Immature natural killer cell (primary cell): ENCODE results near the gene NECAB2. TPM values are rescaled to one million over a fixed set of nuclear protein-coding genes. Genes with fewer than 3 reads are reported as not detected.

Experiments used
- DNase-seq, 3 donors: peaks; one replicate each; pipeline ENCODE4 v3.0.0; 2022; ENCODE audit warnings: mixed read lengths in 1 of 3
- H3K27ac Mint-ChIP-seq, 6 donors: one replicate each; pipeline ENCODE4 v1.8.0; 2020; ENCODE audit warnings: mixed read lengths in 6 of 6, mild to moderate bottlenecking in 5 of 6, inconsistent platforms in 4 of 6, moderate library complexity in 3 of 6
- H3K27me3 Mint-ChIP-seq, 3 donors: one replicate each; pipeline ENCODE4 v1.8.0; 2020 to 2021; ENCODE audit warnings: low read depth in 3 of 3, mild to moderate bottlenecking in 3 of 3, mixed read lengths in 3 of 3, moderate library complexity in 3 of 3, inconsistent platforms in 1 of 3
- H3K36me3 Mint-ChIP-seq, 3 donors: one replicate each; pipeline ENCODE4 v1.8.0; 2020; ENCODE audit warnings: mixed read lengths in 3 of 3, inconsistent platforms in 2 of 3, mild to moderate bottlenecking in 2 of 3
- H3K4me1 Mint-ChIP-seq, 2 donors: one replicate each; pipeline ENCODE4 v1.8.0; 2020; ENCODE audit warnings: inconsistent platforms in 2 of 2, mild to moderate bottlenecking in 2 of 2, mixed read lengths in 2 of 2, moderate library complexity in 1 of 2
- H3K4me3 Mint-ChIP-seq, 5 donors: one replicate each; pipeline ENCODE4 v1.8.0; 2020; ENCODE audit warnings: mild to moderate bottlenecking in 5 of 5, mixed read lengths in 5 of 5, inconsistent platforms in 3 of 5, moderate library complexity in 3 of 5
- H3K9me3 Mint-ChIP-seq, 6 donors: one replicate each; pipeline ENCODE4 v1.8.0; 2020; ENCODE audit warnings: mild to moderate bottlenecking in 6 of 6, mixed read lengths in 6 of 6, inconsistent platforms in 4 of 6, moderate library complexity in 3 of 6
- polyA plus RNA-seq, 3 donors: library from polyadenylated mRNA; unstranded; fragments of 300-500 nt; fragmentation: Illumina TruSeq; gene quantifications; one replicate each; pipeline ENCODE4 v1.2.3, GENCODE V29; 2021

Gene NECAB2
- polyA plus RNA-seq, 3 donors from 2014 or later, result not detected

DNA sequence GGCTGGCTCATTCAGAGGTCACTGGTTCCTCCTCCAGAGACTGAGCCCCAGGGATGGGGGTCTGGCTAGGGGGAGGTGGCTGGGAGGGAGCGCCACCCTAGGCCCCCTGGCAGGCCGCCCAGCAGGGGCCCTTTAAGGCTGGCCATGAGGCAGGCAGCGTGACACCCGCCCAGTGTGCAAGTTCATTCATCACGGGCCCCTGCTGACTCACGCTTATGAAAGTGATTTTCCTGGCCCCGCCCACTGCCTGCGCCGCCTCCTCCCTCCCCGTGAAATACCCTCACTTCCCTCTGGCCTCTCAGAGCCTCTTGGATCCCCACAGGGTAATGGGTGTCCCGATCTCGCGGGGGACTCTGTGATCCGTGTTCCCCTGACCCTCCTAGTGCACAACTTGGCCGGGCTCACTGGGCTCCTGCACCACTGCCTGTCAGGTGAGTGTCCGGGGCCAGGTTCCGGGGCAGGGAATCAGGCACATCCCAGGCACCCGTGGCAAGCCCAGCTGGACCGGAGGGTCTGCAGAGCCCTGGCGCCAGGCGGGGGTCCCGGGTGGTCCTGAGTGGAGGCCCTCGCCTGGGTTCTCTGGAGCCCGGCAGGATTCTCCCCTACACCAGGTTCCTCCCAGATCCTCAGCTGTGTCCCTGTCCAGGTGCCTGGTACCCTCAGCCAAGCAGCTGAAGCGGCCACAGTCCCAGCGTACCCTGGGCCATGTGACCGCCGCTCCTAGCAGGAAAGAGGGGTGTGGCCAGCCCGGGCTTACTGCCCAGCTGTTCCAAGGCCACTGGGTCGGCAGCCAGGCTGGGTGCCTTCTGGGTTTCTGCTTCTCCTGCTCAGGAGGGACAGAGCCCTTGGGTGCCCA lies 14.9 kb upstream of the NECAB2 start, which contains the start of gene OSGIN1:
OSGIN1 (plus strand) TSS at position 301 of the 856 bp plus-strand sequence. CDS start 4,432 bp downstream, outside the sequence.
- no peaks in the 10 kb centered on the region for H3K9me3 Mint-ChIP-seq
- peaks cover 0 to 6% (median 3%) of the 10 kb centered on the region in 3 donors for H3K27me3 Mint-ChIP-seq
- H3K27ac Mint-ChIP-seq, result no peak within 1 kb of the TSS
- H3K36me3 Mint-ChIP-seq, result no peaks in the 10 kb centered on the region
- H3K4me3 Mint-ChIP-seq, result peak within 1 kb of the TSS in 3 of 5 donors; percentile 71 to 72 (median 71)
- peaks cover 0 to 4% of the 10 kb centered on the region in 2 donors for H3K4me1 Mint-ChIP-seq
- DNase-seq, result peak; percentile 8 to 30 (median 18)

DNA sequence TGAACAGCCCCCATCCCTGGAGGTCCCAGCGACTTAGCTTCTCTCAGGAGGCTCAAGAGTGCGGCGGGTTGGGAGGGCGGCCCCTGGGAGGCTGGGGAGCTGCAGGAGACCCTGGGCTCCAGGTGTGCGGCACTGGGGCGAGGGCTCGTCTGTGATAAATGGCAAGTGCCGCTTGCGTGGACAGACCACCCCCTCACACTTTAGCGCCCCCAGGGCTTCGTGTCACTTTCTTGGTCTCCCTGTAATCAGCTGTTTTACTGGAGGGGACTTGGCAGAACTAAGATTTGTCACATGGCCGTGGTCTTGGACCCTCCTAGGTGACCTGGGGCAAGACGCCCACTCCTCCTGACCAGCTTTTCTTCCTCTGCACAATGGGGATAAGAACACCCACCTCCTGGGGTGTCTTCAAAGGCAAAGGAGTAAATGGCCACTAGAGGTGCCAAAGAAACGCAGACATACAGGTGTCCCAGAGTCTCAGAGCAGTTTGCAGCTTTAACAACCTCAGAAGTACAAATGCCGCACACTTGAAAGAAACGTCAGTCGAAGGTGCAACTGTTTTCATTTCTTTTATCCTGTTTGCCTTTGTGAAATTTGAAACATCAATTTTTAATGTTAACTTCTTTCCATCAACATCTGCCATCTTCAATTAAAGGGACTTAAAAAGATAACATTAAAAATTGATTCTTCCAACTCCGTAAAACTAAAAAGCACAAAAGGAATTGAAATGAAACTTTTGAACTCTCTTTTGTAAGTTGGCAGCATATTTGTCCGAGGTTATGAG lies 14.1 kb upstream of the NECAB2 start:
- Mint-ChIP-seq H3K9me3 (no peaks in the 10 kb centered on the region), H3K4me3 (peak overlapping the region in 3 of 5 donors; percentile 15 to 44 (median 24)), H3K4me1 (peaks cover 0 to 4% of the 10 kb centered on the region in 2 donors), H3K27me3 (peaks cover 0 to 6% (median 3%) of the 10 kb centered on the region in 3 donors), H3K36me3 (no peaks in the 10 kb centered on the region), H3K27ac (no peak overlapping the region)
- no peak for DNase-seq

DNA sequence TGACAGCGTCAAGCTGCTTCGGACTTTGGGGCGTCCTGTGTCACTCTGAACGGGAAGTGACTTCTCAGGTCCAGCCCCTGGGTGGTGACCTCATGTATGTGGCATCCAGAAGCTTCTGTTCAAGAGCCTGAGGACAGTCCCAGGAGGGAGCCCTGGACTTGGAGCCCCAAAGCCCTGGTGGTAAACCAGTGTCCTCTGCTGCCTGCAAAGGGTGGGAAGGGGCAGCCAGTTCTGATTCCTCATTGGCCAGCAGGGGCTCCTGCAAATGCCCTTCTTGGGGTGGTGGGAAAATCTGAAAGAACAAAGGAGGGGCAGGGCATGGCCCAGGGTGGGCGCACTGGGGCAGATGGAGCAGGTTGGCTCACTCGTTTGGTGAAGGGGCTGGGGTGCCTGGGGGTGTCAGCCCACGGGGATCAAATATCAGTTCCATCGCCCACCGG lies 13.4 kb upstream of the NECAB2 start:
- no peaks in the 10 kb centered on the region for H3K9me3 Mint-ChIP-seq
- peaks cover 0 to 4% of the 10 kb centered on the region in 2 donors for H3K4me1 Mint-ChIP-seq
- H3K27me3 Mint-ChIP-seq, result peaks cover 0 to 6% (median 3%) of the 10 kb centered on the region in 3 donors
- H3K36me3 Mint-ChIP-seq, result peaks cover 0 to 3% (median 0%) of the 10 kb centered on the region in 3 donors
- H3K4me3 Mint-ChIP-seq, result peak overlapping the region in 1 of 5 donors; percentile 15
- no peak overlapping the region for H3K27ac Mint-ChIP-seq
- DNase-seq, result no peak

DNA sequence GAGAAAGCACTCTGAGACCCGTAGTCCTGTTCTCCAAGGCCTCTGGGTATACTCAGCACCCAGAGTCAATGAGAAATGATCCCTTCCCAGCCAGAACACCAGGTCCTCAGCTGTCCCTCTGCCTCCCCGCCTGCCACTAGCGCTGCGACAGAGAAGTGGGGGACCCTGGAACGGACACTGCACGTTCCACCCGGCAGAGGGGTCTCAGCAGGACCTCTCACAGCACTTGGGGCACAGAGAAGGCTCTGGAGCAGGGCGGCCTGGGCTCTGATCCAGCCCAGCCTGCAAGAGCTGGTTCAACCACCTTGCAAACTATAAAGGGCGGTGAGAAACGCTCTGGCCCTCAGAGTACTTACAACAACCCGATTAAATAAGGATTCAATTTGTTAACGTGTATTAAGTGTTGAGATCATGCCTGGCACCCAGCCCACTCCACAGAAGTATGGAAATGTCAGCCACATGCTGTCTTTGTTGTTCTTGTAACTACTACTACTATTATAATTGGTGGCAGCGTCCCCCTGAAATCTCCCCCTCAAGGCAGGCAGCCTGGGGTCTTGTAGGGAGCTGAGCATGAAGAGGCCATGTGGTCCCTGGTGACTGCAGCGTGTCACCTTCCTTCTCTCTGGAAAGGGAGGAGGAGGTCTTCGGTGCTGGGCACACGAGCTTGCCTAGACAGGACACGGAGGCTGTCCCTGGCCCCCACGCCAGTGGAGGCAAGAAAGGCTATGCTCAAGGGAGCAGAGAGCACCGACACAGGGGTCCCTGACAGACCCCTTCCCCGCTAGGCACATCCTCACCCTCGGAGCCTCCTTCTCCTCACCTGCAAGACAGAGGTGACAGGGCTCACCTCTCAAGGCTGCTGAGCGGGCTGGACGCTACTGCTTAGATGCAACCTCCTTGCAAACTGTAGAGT lies 12.6 kb upstream of the NECAB2 start:
- H3K4me3 Mint-ChIP-seq, result no peak overlapping the region

GRCh38 chr16:83956336-83957289 lies 11.4 kb upstream of the NECAB2 start:
- peak; percentile 37 to 52 (median 46) for DNase-seq
- Mint-ChIP-seq H3K27me3 (peaks cover 0 to 6% (median 2%) of the 10 kb centered on the region in 3 donors), H3K9me3 (no peaks in the 10 kb centered on the region), H3K4me3 (no peak overlapping the region), H3K27ac (no peak overlapping the region), H3K36me3 (peaks cover 0 to 6% (median 5%) of the 10 kb centered on the region in 3 donors), H3K4me1 (peaks cover 0 to 4% of the 10 kb centered on the region in 2 donors)

More for the DNA sequence above, 12.6 kb upstream of the NECAB2 start:
- no peak overlapping the region for H3K27ac Mint-ChIP-seq
- peaks cover 0 to 4% of the 10 kb centered on the region in 2 donors for H3K4me1 Mint-ChIP-seq
- DNase-seq, result no peak
- peaks cover 0 to 6% (median 5%) of the 10 kb centered on the region in 3 donors for H3K36me3 Mint-ChIP-seq
- H3K27me3 Mint-ChIP-seq, result peaks cover 0 to 6% (median 2%) of the 10 kb centered on the region in 3 donors
- no peaks in the 10 kb centered on the region for H3K9me3 Mint-ChIP-seq

GRCh38 chr16:83957296-83957855 lies 10.7 kb upstream of the NECAB2 start:
- H3K9me3 Mint-ChIP-seq, result no peaks in the 10 kb centered on the region
- peaks cover 0 to 6% (median 5%) of the 10 kb centered on the region in 3 donors for H3K36me3 Mint-ChIP-seq
- no peak overlapping the region for H3K27ac Mint-ChIP-seq
- DNase-seq, result no peak
- peaks cover 0 to 3% of the 10 kb centered on the region in 2 donors for H3K4me1 Mint-ChIP-seq
- H3K4me3 Mint-ChIP-seq, result no peak overlapping the region
- peaks cover 0 to 6% (median 2%) of the 10 kb centered on the region in 3 donors for H3K27me3 Mint-ChIP-seq

DNA sequence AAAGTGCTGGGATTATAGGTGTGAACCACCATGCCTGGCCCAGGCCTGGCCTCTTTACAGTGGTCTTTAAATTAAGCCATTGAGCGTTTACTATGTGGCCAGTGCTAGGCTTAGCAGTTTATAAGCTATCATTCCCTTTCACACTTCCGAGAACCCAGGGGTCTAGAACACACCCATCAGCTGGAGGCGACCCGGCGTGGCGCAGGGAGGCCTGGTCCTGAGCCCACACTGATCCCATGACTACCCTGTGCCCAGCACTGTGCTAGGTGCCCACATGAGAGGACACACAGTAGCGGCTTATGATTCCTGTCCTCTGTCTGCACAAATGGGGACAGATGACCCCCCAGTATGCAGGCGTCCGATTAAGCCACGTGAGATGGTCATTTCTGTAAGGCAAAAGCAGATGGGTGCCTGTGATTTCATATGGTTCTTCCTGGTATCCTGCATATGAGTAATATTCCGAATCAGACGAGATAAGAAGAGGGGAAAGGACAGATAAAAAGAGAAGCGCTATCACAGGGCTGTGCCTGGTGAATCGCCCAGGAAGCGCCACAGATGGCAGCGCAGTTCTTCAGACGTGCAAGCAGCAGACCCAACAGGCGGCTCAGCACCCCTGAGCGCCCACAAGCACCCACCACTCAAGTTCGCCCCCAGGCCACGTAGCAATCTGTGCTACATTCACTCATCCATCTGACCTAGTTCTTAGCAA lies 9.8 kb upstream of the NECAB2 start:
- Mint-ChIP-seq H3K36me3 (peaks cover 0 to 6% (median 5%) of the 10 kb centered on the region in 3 donors), H3K4me1 (peaks cover 0 to 2% of the 10 kb centered on the region in 2 donors), H3K4me3 (no peak overlapping the region), H3K27me3 (peaks cover 0 to 6% (median 2%) of the 10 kb centered on the region in 3 donors), H3K9me3 (no peaks in the 10 kb centered on the region), H3K27ac (no peak overlapping the region)
- no peak for DNase-seq

- no peaks in the 10 kb centered on the region for H3K9me3 Mint-ChIP-seq
- no peak overlapping the region for H3K27ac Mint-ChIP-seq
- DNase-seq, result no peak
- H3K4me3 Mint-ChIP-seq, result no peak overlapping the region
- H3K36me3 Mint-ChIP-seq, result peaks cover 0 to 6% (median 5%) of the 10 kb centered on the region in 3 donors
- peaks cover 0 to 4% (median 2%) of the 10 kb centered on the region in 3 donors for H3K27me3 Mint-ChIP-seq
- no peaks in the 10 kb centered on the region for H3K4me1 Mint-ChIP-seq
Measured at GRCh38 chr16:83958846-83959565, 9.0 kb upstream of the NECAB2 start.

- no peaks in the 10 kb centered on the region for H3K4me1 Mint-ChIP-seq
- H3K27ac Mint-ChIP-seq, result no peak overlapping the region
- H3K9me3 Mint-ChIP-seq, result no peaks in the 10 kb centered on the region
- peaks cover 0 to 6% (median 5%) of the 10 kb centered on the region in 3 donors for H3K36me3 Mint-ChIP-seq
- no peak overlapping the region for H3K4me3 Mint-ChIP-seq
- DNase-seq, result no peak
- peaks cover 0 to 3% (median 0%) of the 10 kb centered on the region in 3 donors for H3K27me3 Mint-ChIP-seq
Measured at GRCh38 chr16:83959656-83960434, 8.2 kb upstream of the NECAB2 start.

- Mint-ChIP-seq H3K27ac (peak overlapping the region in 1 of 6 donors; percentile 53), H3K9me3 (no peaks in the 10 kb centered on the region), H3K27me3 (peaks cover 0 to 3% (median 0%) of the 10 kb centered on the region in 3 donors), H3K4me3 (no peak overlapping the region), H3K4me1 (no peaks in the 10 kb centered on the region), H3K36me3 (peaks cover 0 to 6% (median 5%) of the 10 kb centered on the region in 3 donors)
- no peak for DNase-seq
Measured at GRCh38 chr16:83960521-83961249, 7.4 kb upstream of the NECAB2 start.
